ENCODE results near the gene CLCA1. TPM values are rescaled to one million over a fixed set of nuclear protein-coding genes. Genes with fewer than 3 reads are reported as not detected.

Gene CLCA1
- total RNA-seq, 1 donor from 2014 or later, result not detected

GRCh38 chr1:86521522-86521891 is 52.8 kb downstream of the CLCA1 start:
- TF ChIP-seq, protein P1, sequence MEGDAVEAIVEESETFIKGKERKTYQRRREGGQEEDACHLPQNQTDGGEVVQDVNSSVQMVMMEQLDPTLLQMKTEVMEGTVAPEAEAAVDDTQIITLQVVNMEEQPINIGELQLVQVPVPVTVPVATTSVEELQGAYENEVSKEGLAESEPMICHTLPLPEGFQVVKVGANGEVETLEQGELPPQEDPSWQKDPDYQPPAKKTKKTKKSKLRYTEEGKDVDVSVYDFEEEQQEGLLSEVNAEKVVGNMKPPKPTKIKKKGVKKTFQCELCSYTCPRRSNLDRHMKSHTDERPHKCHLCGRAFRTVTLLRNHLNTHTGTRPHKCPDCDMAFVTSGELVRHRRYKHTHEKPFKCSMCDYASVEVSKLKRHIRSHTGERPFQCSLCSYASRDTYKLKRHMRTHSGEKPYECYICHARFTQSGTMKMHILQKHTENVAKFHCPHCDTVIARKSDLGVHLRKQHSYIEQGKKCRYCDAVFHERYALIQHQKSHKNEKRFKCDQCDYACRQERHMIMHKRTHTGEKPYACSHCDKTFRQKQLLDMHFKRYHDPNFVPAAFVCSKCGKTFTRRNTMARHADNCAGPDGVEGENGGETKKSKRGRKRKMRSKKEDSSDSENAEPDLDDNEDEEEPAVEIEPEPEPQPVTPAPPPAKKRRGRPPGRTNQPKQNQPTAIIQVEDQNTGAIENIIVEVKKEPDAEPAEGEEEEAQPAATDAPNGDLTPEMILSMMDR (conservative IDR thresholded peaks at IDR 0.05; ENCODE audit: low read depth, low read length), result no peak
- no peak overlapping the region for H3K4me3 ChIP-seq (ENCODE audit: low read depth, low read length)
- no peak for DNase-seq (ENCODE audit: low read depth)

DNA sequence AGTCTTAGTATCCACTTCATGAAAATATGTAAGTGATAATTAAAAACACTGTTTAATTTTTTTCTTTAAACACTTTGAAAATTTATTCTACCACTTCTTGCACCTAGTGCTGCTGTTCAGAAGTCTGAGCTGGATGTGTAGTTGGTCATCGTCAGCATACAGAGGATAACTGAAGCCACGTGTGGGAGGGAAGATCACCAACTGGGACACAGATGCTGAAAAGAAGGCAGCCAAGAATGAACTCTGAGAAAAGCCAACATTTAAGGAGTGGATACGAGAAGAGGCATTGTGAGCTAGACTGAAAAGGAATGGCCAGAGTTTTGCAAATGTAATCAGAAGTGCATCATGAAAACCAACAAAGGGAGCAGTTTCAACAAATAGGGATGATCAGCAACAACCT is 53.5 kb downstream of the CLCA1 start:
- DNase-seq (ENCODE audit: low read depth), result no peak
- no peak overlapping the region for H3K4me3 ChIP-seq (ENCODE audit: low read depth, low read length)
- TF ChIP-seq, protein P1 (conservative IDR thresholded peaks at IDR 0.05; ENCODE audit: low read depth, low read length), result no peak

GRCh38 chr1:86523670-86524354 is 55.1 kb downstream of the CLCA1 start:
- H3K4me3 ChIP-seq (ENCODE audit: low read depth, low read length), result no peak overlapping the region
- TF ChIP-seq, protein P1 (conservative IDR thresholded peaks at IDR 0.05; ENCODE audit: low read depth, low read length), result no peak
- no peak for DNase-seq (ENCODE audit: low read depth)

DNA sequence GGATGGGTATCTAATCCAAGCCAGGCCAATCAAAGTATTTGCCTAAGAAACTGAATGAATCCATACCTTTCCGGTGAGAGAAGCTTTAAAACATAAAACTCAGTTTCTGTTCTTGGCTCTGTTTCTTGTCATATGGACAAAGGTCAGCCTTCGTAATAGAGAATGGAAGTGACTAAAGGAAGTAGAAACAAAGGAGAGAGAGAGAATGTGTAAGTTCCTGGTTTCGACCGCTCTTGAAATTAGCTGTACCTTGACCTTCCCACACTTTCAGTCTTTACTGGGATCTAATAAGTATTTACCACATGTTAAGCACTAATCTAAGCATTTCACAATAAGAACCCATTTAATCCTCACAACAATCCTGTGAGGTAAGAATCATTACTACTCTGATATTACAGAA is 58.6 kb downstream of the CLCA1 start:
- no peak for DNase-seq (ENCODE audit: low read depth)
- TF ChIP-seq, protein P1 (conservative IDR thresholded peaks at IDR 0.05; ENCODE audit: low read depth, low read length), result no peak
- no peak overlapping the region for H3K4me3 ChIP-seq (ENCODE audit: low read depth, low read length)

DNA sequence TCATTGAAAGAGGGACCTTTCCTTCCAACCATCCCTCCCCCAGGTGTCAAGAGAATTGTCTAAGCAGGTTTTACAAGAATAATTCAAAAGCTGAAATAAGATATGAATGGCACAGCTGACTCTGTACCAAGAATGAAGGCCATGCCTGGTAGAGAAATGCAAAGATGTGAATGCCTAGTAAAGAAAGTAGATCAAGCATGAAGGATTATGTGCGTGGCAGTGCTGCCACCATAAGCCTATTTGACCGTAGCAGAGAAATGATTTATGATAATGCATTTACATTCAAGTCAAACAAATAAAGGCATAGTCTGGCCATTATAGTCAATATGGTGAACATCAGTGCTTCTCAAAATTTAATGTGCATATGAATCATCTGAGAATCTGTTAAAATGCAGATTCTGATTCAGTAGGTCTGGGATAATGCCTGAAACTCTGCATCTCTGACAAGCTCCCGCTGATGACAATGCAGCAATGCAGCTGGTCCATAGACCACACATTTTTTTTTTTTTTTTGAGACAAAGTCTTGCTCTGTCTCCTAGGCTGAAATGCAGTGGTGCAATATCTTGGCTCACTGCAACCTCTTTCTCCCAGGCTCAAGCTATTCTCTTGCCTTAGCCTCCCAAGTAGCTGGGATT is 61.6 kb downstream of the CLCA1 start:
- H3K4me3 ChIP-seq (ENCODE audit: low read depth, low read length), result no peak overlapping the region
- DNase-seq (ENCODE audit: low read depth), result no peak
- TF ChIP-seq, protein P1 (conservative IDR thresholded peaks at IDR 0.05; ENCODE audit: low read depth, low read length), result no peak

GRCh38 chr1:86537928-86538695 is 69.4 kb downstream of the CLCA1 start:
- H3K4me3 ChIP-seq (ENCODE audit: low read depth, low read length), result no peak overlapping the region
- DNase-seq (ENCODE audit: low read depth), result no peak
- TF ChIP-seq, protein P1 (conservative IDR thresholded peaks at IDR 0.05; ENCODE audit: low read depth, low read length), result no peak

All from epithelial cell of proximal tubule (primary cell).